ENCODE measurements around the gene RUBCNL.

RUBCNL gene

DNA sequence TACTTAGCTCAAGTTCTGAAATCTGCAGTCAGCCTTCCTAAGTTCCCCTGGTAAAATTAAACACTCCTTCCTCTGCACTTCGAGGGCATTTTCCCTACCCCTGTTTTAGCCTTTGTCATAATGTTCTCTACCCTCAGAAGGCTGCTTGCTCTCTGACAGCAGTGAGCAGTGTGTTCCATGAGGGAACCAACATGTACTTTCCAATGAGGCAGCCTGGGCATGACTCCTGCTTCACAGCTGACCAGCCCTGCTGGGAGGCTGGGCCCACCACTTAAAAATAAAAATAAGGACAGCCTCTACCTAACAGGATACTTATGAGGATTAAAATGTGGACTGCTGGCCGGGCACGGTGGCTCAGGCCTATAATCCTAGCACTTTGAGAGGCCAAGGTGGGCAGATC is 26.4 kb downstream of the RUBCNL start:
- no peaks in the 10 kb centered on the region for H3K4me1 ChIP-seq
- no peak overlapping the region for H3K4me3 ChIP-seq (ENCODE audit: low read depth, low read length)
- H3K79me2 ChIP-seq, result no peaks in the 10 kb centered on the region
- TF ChIP-seq, protein P1, sequence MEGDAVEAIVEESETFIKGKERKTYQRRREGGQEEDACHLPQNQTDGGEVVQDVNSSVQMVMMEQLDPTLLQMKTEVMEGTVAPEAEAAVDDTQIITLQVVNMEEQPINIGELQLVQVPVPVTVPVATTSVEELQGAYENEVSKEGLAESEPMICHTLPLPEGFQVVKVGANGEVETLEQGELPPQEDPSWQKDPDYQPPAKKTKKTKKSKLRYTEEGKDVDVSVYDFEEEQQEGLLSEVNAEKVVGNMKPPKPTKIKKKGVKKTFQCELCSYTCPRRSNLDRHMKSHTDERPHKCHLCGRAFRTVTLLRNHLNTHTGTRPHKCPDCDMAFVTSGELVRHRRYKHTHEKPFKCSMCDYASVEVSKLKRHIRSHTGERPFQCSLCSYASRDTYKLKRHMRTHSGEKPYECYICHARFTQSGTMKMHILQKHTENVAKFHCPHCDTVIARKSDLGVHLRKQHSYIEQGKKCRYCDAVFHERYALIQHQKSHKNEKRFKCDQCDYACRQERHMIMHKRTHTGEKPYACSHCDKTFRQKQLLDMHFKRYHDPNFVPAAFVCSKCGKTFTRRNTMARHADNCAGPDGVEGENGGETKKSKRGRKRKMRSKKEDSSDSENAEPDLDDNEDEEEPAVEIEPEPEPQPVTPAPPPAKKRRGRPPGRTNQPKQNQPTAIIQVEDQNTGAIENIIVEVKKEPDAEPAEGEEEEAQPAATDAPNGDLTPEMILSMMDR (IDR thresholded peaks at IDR 0.05), result no peak
- H2AFZ ChIP-seq, result no peak overlapping the region
- no peak overlapping the region for H3K9ac ChIP-seq
- H3K9me3 ChIP-seq (ENCODE audit: control insufficient read depth, low read length), result no peaks in the 10 kb centered on the region
- H3K36me3 ChIP-seq (ENCODE audit: control insufficient read depth, insufficient read depth, low read length), result no peaks in the 10 kb centered on the region
- H3K27ac ChIP-seq, result no peak overlapping the region
- no peaks in the 10 kb centered on the region for H3K27me3 ChIP-seq (ENCODE audit: control insufficient read depth, insufficient read depth, low read length)
- no peak overlapping the region for H3K4me2 ChIP-seq (ENCODE audit: low read length)

DNA sequence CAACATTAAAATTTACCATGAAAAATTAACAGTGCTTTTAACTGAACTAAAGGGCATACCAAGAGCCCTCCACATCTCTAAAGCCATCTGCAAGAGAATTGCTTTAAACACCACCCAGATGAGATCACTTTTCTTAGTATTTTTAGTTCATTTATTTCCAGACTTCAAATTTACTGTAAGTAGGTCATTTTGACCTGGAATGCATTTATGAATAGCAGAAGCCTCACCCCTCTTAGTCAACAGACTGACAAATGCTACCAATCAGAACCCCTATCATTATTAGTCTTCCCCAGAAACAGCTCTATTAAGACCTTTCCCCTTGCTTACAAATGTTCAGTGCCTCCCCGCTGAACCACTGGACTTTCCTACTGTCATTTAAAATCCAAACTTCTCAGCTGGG is 27.3 kb downstream of the RUBCNL start:
- TF ChIP-seq, protein P1 (IDR thresholded peaks at IDR 0.05), result no peak
- no peaks in the 10 kb centered on the region for H3K36me3 ChIP-seq (ENCODE audit: control insufficient read depth, insufficient read depth, low read length)

DNA sequence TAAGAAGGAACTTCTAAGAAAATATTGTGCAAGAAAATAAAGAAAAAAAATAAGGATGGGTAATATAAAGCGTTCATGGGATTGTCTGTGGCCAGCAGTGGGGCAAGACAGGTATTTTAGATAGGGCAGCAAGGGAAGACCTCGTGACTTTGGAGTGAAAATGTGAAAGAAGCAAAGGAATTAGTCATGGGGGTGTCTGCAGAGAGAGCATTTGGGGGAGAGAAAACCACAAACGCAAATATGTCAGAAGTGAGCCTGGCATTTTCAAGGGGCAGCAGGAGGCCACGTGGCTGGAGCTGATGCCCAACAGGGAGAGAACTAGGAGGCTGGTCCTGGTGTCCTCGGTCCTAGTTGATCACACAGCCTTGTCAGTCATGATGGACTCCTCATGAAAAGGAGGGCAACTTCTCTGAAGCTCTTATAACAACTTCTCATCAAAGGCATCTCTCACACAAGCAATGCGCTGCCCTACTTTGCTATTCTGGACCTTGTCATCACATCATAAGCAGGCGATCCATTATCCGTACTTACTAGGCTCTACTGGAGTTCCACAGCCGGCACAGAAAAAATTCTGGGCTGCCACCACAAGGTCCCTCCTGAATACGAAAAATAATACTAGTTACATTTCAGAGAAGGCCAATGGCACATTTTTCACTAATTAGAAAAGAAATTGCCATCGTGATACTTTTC is 31.0 kb downstream of the RUBCNL start:
- Histone ChIP-seq H3K27ac (no peak overlapping the region), H3K36me3 (ENCODE audit: control insufficient read depth, insufficient read depth, low read length) (no peaks in the 10 kb centered on the region), H3K27me3 (ENCODE audit: control insufficient read depth, insufficient read depth, low read length) (no peaks in the 10 kb centered on the region), H3K9ac (no peak overlapping the region), H2AFZ (no peak overlapping the region), H3K4me2 (ENCODE audit: low read length) (no peak overlapping the region), H3K4me3 (ENCODE audit: low read depth, low read length) (no peak overlapping the region), H3K4me1 (no peaks in the 10 kb centered on the region), H3K9me3 (ENCODE audit: control insufficient read depth, low read length) (no peaks in the 10 kb centered on the region), H3K79me2 (no peaks in the 10 kb centered on the region)
- TF ChIP-seq, protein P1 (IDR thresholded peaks at IDR 0.05), result no peak

More for the DNA sequence above, 27.3 kb downstream of the RUBCNL start:
- Histone ChIP-seq H3K9ac (no peak overlapping the region), H3K4me2 (ENCODE audit: low read length) (no peak overlapping the region), H3K4me1 (no peaks in the 10 kb centered on the region), H3K27ac (no peak overlapping the region), H3K79me2 (no peaks in the 10 kb centered on the region), H3K4me3 (ENCODE audit: low read depth, low read length) (no peak overlapping the region), H3K9me3 (ENCODE audit: control insufficient read depth, low read length) (no peaks in the 10 kb centered on the region), H2AFZ (no peak overlapping the region), H3K27me3 (ENCODE audit: control insufficient read depth, insufficient read depth, low read length) (no peaks in the 10 kb centered on the region)

DNA sequence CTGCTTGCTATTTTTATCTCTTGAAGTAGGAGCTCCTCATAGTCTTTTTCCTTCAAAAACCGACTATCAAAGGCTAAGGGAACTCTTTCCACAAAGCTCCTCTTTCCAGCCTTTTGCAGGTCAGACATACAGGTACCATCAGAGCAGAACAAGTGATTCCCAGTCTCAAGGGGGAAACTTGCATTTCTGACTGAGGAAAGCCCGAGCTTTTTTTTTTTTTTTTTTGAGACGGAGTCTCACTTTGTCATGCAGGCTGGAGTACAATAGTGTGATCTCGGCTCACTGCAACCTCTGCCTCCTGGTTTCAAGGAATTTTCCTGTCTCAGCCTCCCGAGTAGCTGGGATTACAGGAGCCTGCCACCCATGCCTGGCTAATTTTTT is 32.0 kb downstream of the RUBCNL start:
- Histone ChIP-seq H3K9ac (no peak overlapping the region), H2AFZ (no peak overlapping the region), H3K4me2 (ENCODE audit: low read length) (no peak overlapping the region), H3K4me3 (ENCODE audit: low read depth, low read length) (no peak overlapping the region), H3K4me1 (no peaks in the 10 kb centered on the region), H3K27me3 (ENCODE audit: control insufficient read depth, insufficient read depth, low read length) (no peaks in the 10 kb centered on the region), H3K36me3 (ENCODE audit: control insufficient read depth, insufficient read depth, low read length) (no peaks in the 10 kb centered on the region), H3K27ac (no peak overlapping the region), H3K79me2 (no peaks in the 10 kb centered on the region), H3K9me3 (ENCODE audit: control insufficient read depth, low read length) (no peaks in the 10 kb centered on the region)
- TF ChIP-seq, protein P1 (IDR thresholded peaks at IDR 0.05), result no peak
